HepG2 (cell line): ENCODE results near the gene CD101. TPM values are rescaled to one million over a fixed set of nuclear protein-coding genes. Genes with fewer than 3 reads are reported as not detected.

Experiments used
- ATAC-seq: fragments of 200-7000 bp; cut with Tn5 transposase; 3 replicates; pipeline ENCODE4 v1.9.1; 2020; ENCODE audit warnings: mild to moderate bottlenecking, moderate library complexity
- BruUV-seq: library from RNA; stranded (reverse); fragments of 400-500 nt; replicated peaks from 2 replicates; lab custom pipeline; 2021; lab: Mats Ljungman, UMichigan
- CTCF ChIA-PET: fragments of 300-600 bp; formaldehyde crosslinking; extraction: SDS; loops from one replicate; lab custom pipeline; 2021; ENCODE audit warnings: low total read pairs, inconsistent platforms, low intra/inter-chr PET ratio; lab: Yijun Ruan, JAX
- POLR2A ChIA-PET: fragments of 350-600 bp; sonication (Branson Sonifier 250); formaldehyde crosslinking; loops from one replicate; lab custom pipeline; 2020; ENCODE audit warnings: antibody characterized with exemption, inconsistent platforms; lab: Yijun Ruan, JAX
- DNase-seq: peaks from one replicate; pipeline ENCODE4 v3.0.0-alpha.2; 2015; ENCODE audit warnings: low spot score
- FAIRE-seq: peaks from 3 replicates; lab custom pipeline; 2011; peaks lifted over from hg19 to GRCh38; lab: Jason Lieb, UNC
- H2AFZ ChIP-seq: one replicate; pipeline ENCODE4 v1.6.1; 2011; ENCODE audit warnings: low read length, inconsistent platforms
- H3K27ac ChIP-seq: fragments of 300-600 bp; 3 replicates; pipeline ENCODE4 v1.8.0; 2011; ENCODE audit warnings: mixed run types, mild to moderate bottlenecking, mixed read lengths, low read length, inconsistent platforms; ENCODE audit not compliant: insufficient read depth; ENCODE audit errors: extremely low read length
- H3K27me3 ChIP-seq, 2 experiments: fragments of 200-600 bp in 1 of 2; 2 replicates in 1 of 2; 3 replicates in 1 of 2; pipeline versions ENCODE4 v1.6.0 to v1.8.0; 2011; ENCODE audit warnings: low read length in 2 of 2, mild to moderate bottlenecking in 2 of 2, moderate library complexity in 2 of 2, inconsistent platforms in 1 of 2; ENCODE audit not compliant: insufficient read depth in 2 of 2, control insufficient read depth in 1 of 2
- H3K36me3 ChIP-seq, 2 experiments: fragments of 200-600 bp in 1 of 2; replicated peaks in 1 of 2; 2 replicates in 1 of 2; 3 replicates in 1 of 2; pipeline versions ENCODE4 v1.5.1 to v1.8.0; 2011; ENCODE audit warnings: low read length in 2 of 2, inconsistent platforms in 1 of 2; ENCODE audit not compliant: insufficient read depth in 2 of 2, control insufficient read depth in 1 of 2
- H3K4me1 ChIP-seq: 2 replicates; pipeline ENCODE4 v1.5.1; 2012; ENCODE audit warnings: low read length, inconsistent platforms; ENCODE audit not compliant: insufficient read depth
- H3K4me2 ChIP-seq: 2 replicates; pipeline ENCODE4 v1.6.0; 2011; ENCODE audit warnings: low read depth, low read length, inconsistent platforms
- H3K4me3 ChIP-seq, 3 experiments: fragments of 200-600 bp in 1 of 3; sonication (generic), shearing (Covaris generic) in 1 of 3; replicated peaks in 1 of 3; 2 replicates each; pipeline ENCODE4 v1.5.1; 2011 to 2016; ENCODE audit warnings: low read length in 3 of 3, inconsistent platforms in 2 of 3, low read depth in 2 of 3, mild to moderate bottlenecking in 2 of 3, control low read depth in 1 of 3, mixed read lengths in 1 of 3; ENCODE audit not compliant: insufficient read depth in 1 of 3
- H3K79me2 ChIP-seq: one replicate; pipeline ENCODE4 v1.6.1; 2011; ENCODE audit warnings: low read length, inconsistent platforms; ENCODE audit not compliant: insufficient read depth
- H3K9ac ChIP-seq: 2 replicates; pipeline ENCODE4 v1.6.0; 2011; ENCODE audit warnings: mild to moderate bottlenecking, low read depth, low read length, inconsistent platforms; ENCODE audit not compliant: insufficient read depth
- H3K9me3 ChIP-seq: 2 replicates; pipeline ENCODE4 v1.5.1; 2012; ENCODE audit warnings: mild to moderate bottlenecking, low read length
- H4K20me1 ChIP-seq: 2 replicates; pipeline ENCODE4 v1.6.0; 2011; ENCODE audit warnings: inconsistent platforms, mild to moderate bottlenecking, low read length, moderate library complexity; ENCODE audit not compliant: insufficient read depth
- ATRX ChIP-seq: sonication (generic); formaldehyde crosslinking; IDR thresholded peaks from 2 replicates; pipeline ENCODE4 v1.4.0; 2020; ENCODE audit warnings: missing genetic modification reagents, borderline replicate concordance
- CBX1 ChIP-seq: IDR thresholded peaks from one replicate; pipeline ENCODE4 v1.6.1; 2016; ENCODE audit warnings: antibody characterized with exemption, low read depth
- ELF1 ChIP-seq: sonication (generic); formaldehyde crosslinking; IDR thresholded peaks from 2 replicates; pipeline ENCODE4 v1.4.0; 2020; ENCODE audit warnings: missing genetic modification reagents
- GATA4 ChIP-seq: sonication (generic); IDR thresholded peaks from 2 replicates; pipeline ENCODE4 v1.6.1; 2016; ENCODE audit warnings: antibody characterized with exemption, low read depth, borderline replicate concordance
- KLF12 ChIP-seq: sonication (generic); formaldehyde crosslinking; IDR thresholded peaks from 2 replicates; pipeline ENCODE4 v1.4.0; 2020; ENCODE audit warnings: missing genetic modification reagents, borderline replicate concordance
- KLF13 ChIP-seq: sonication (generic); formaldehyde crosslinking; IDR thresholded peaks from 2 replicates; pipeline ENCODE4 v1.4.0; 2020; ENCODE audit warnings: mild to moderate bottlenecking, missing genetic modification reagents
- MED8 ChIP-seq: sonication (generic); formaldehyde crosslinking; IDR thresholded peaks from 2 replicates; pipeline ENCODE4 v1.8.1; 2023; ENCODE audit warnings: mild to moderate bottlenecking, missing genetic modification reagents; ENCODE audit not compliant: insufficient replicate concordance
- NFKBIZ ChIP-seq: IDR thresholded peaks from 2 replicates; pipeline ENCODE4 v1.6.1; 2018; ENCODE audit warnings: missing genetic modification reagents, missing compliant biosample characterization
- NFYC ChIP-seq: IDR thresholded peaks from 2 replicates; pipeline ENCODE4 v1.6.1; 2016; ENCODE audit warnings: missing genetic modification reagents, missing compliant biosample characterization
- POLR2A ChIP-seq, 2 experiments: IDR thresholded peaks; 2 replicates each; pipeline ENCODE4 v1.6.1; 2011; ENCODE audit warnings: low read depth in 2 of 2, low read length in 2 of 2, mild to moderate bottlenecking in 1 of 2, moderate library complexity in 1 of 2; ENCODE audit not compliant: insufficient read depth in 1 of 2
- RBM22 ChIP-seq: fragments of 200-400 bp; formaldehyde crosslinking; optimal IDR thresholded peaks from 2 replicates; pipeline ENCODE3; 2017; ENCODE audit warnings: mild to moderate bottlenecking, low read length, moderate library complexity
- SIN3A ChIP-seq: IDR thresholded peaks from 2 replicates; pipeline ENCODE4 v1.6.1; 2011; ENCODE audit warnings: low read depth, mild to moderate bottlenecking, control low read depth, low read length, borderline replicate concordance
- TSC22D2 ChIP-seq: sonication (generic); formaldehyde crosslinking; IDR thresholded peaks from 2 replicates; pipeline ENCODE4 v1.5.1; 2020; ENCODE audit warnings: missing genetic modification reagents, mild to moderate bottlenecking, borderline replicate concordance
- YEATS4 ChIP-seq: sonication (generic); formaldehyde crosslinking; IDR thresholded peaks from 2 replicates; pipeline ENCODE4 v1.4.0; 2020; ENCODE audit warnings: missing genetic modification reagents, borderline replicate concordance
- ZNF20 ChIP-seq: sonication (generic); formaldehyde crosslinking; IDR thresholded peaks from 2 replicates; pipeline ENCODE4 v1.4.0; 2020; ENCODE audit warnings: mild to moderate bottlenecking, moderate library complexity, missing genetic modification reagents
- ZNF546 ChIP-seq: sonication (generic); formaldehyde crosslinking; conservative IDR thresholded peaks from 2 replicates; pipeline ENCODE4 v1.8.1; 2023; ENCODE audit warnings: mild to moderate bottlenecking, missing genetic modification reagents
- ZNF605 ChIP-seq: sonication (generic); formaldehyde crosslinking; IDR thresholded peaks from 2 replicates; pipeline ENCODE4 v1.8.0; 2022; ENCODE audit warnings: mild to moderate bottlenecking, missing genetic modification reagents
- WGBS: methylation state at CpG from one replicate; pipeline ENCODE4 v1.1.6; 2017; ENCODE audit warnings: low lambda C conversion rate; 5-methylcytosine and 5-hydroxymethylcytosine counted together
- in situ Hi-C: cut with HindIII; loops from 2 replicates; pipeline ENCODE4 v1.10.0; 2017; ENCODE audit warnings: low pct_unique_long_range_greater_than_20kb; ENCODE audit not compliant: extremely low pct_ligation_motif_present
- intact Hi-C: fragments of 100-400 bp; cut with micrococcal nuclease; formaldehyde crosslinking; loops from one replicate; pipeline ENCODE4 v1.10.0; 2022; ENCODE audit not compliant: unreplicated experiment
- polyA plus RNA-seq, 8 experiments: library from polyadenylated mRNA; depleted of rRNA in 3 of 8; stranded (reverse) in 7 of 8; unstranded in 1 of 8; fragments of >200 nt; fragmentation: Illumina TruSeq in 4 of 8; extraction: Trizol in 4 of 8; gene quantifications; 2 replicates each; pipeline versions ENCODE4 v1.2.1 to v1.2.3, GENCODE V29; 2011 to 2016; ENCODE audit warnings: low read depth in 4 of 8, missing spikeins in 1 of 8, mixed read lengths in 1 of 8; ENCODE audit not compliant: insufficient read depth in 1 of 8
- total RNA-seq, 5 experiments: library from RNA; depleted of rRNA; stranded (reverse); fragments of >200 nt; fragmentation: Illumina TruSeq; extraction: Trizol; gene quantifications; 2 replicates each; pipeline ENCODE4 v1.2.3, GENCODE V29; 2016; ENCODE audit warnings: low read depth in 1 of 5
- TF ChIP-seq, protein P1 (sequence below): sonication (generic); formaldehyde crosslinking; IDR thresholded peaks from 2 replicates; pipeline ENCODE4 v1.5.1; 2020; ENCODE audit warnings: missing genetic modification reagents, mild to moderate bottlenecking, borderline replicate concordance
- TF ChIP-seq, protein P2 (sequence below): sonication (generic); formaldehyde crosslinking; IDR thresholded peaks from 2 replicates; pipeline ENCODE4 v1.5.0; 2020; ENCODE audit warnings: missing genetic modification reagents, mild to moderate bottlenecking, borderline replicate concordance
- TF ChIP-seq, protein P3 (sequence below): sonication (generic); formaldehyde crosslinking; IDR thresholded peaks from 2 replicates; pipeline ENCODE4 v1.8.0; 2023; ENCODE audit warnings: mild to moderate bottlenecking, missing genetic modification reagents

Gene CD101
- total and polyA plus RNA-seq, 2 of the 13 experiments (the other 11 are each of a cell fraction or from before 2014, with no cell fraction given): 0.05 to 0.09 TPM

DNA sequence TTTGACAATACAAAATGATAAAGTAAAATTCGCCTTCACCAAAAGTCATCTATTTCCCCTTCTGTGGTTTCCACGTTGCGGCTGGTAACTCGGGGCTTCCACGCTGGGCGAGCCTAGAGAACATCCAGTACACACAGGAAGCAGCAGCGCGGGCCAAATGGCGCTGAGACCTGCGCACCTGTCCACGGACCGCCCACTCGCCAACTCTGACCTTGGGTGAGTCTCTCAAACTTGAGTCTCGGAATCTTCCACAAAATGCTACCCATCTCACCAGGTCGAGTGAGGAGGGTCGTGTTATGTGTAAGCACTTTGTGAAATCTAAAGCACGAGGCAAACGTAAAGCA is 57.7 kb downstream of the CD101 start (continued):
- TF ChIP-seq, protein P1, sequence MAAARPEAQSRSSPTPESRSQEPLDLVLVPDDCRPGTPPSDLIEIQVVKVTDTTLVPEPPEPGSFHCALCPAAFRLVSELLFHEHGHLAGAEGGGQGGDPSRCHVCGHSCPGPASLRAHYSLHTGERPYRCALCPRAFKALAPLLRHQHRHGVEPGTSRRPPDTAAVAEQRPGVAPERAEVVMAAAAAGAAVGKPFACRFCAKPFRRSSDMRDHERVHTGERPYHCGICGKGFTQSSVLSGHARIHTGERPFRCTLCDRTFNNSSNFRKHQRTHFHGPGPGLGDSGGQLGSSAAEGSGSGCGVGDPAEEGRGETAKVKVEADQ (CRISPR knock-in tag): no peak
- no peak for TF ChIP-seq KLF12 (CRISPR knock-in tag)
- 0 out of 2 replicates have a peak, but pooled peaks have one; percentile 12 for TF ChIP-seq ZNF605
- TF ChIP-seq ZNF546 (CRISPR knock-in tag): no peak
- TF ChIP-seq, protein P2, sequence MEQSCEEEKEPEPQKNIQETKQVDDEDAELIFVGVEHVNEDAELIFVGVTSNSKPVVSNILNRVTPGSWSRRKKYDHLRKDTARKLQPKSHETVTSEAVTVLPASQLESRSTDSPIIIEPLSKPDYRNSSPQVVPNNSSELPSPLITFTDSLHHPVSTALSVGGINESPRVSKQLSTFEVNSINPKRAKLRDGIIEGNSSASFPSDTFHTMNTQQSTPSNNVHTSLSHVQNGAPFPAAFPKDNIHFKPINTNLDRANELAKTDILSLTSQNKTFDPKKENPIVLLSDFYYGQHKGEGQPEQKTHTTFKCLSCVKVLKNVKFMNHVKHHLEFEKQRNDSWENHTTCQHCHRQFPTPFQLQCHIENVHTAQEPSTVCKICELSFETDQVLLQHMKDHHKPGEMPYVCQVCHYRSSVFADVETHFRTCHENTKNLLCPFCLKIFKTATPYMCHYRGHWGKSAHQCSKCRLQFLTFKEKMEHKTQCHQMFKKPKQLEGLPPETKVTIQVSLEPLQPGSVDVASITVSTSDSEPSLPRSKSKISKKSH (CRISPR knock-in tag): peak; percentile 23; the same call in 1 of the 2 replicates
- TF ChIP-seq ATRX (CRISPR knock-in tag): no peak
- 0 out of 4 replicates have a peak, but pooled peaks of 1 of the 2 experiments have one; percentile 63 for TF ChIP-seq POLR2A (IDR thresholded peaks at IDR 0.05; ENCODE audit: insufficient read depth in 1 of 2, low read depth in 2 of 2, low read length in 2 of 2)

DNA sequence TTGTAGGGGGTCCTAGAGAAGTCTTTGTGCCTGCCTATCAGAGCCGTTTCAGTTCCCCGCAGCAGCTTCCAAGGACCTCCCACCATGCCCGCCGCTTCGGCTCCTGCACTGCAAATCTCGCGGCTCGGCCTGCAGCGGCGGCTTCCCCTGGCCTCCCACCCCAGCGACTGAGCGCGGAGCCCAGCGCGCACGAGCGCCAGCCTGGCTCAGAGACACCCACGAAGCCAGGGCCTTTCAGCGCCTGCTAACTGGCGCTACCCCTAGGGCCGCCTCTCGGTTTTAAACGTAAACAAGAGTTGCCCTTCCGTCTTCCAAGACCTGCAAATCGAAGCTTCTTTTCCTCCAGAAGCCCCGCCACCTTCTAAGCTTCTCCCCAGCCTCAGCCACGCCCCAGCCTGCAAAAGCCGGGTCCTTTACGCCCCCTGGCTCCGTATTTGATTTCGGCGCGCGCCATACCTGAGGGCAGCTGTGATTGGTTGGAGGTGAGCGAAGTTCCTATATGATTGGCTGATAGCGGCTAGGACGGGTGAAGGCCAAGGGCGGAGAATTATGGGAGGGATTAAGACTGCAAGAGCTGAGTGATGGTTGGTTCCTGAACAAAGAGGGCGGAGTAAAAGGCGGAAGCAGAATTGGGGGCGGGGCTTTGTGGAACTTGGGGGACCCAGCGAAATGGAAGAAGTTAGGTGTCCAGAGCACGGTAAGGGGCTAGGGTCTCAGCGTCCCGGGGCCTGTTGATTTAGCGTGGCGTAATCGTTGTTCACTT is 58.3 kb downstream of the CD101 start, which contains the start of gene TTF2:
TTF2 (plus strand) TSS at position 649 of the 763 bp plus-strand sequence; CDS start at position 670, 21 bp downstream.
- FAIRE-seq: peak; percentile 66
- Histone ChIP-seq H3K4me2 (peak within 1 kb of the TSS; percentile 84), H2AFZ (peak within 1 kb of the TSS; percentile 21), H3K4me1 (peaks cover 23% of the 10 kb centered on the region), H3K4me3 (peak within 1 kb of the TSS; percentile 85 to 90 (median 90)), H3K9me3 (no peaks in the 10 kb centered on the region), H3K36me3 (no peaks in the 10 kb centered on the region; a peak in 2 of 5 replicates), H3K79me2 (no peaks in the 10 kb centered on the region), H3K9ac (peak within 1 kb of the TSS; percentile 77), H4K20me1 (no peaks in the 10 kb centered on the region), H3K27ac (peak within 1 kb of the TSS; percentile 79), H3K27me3 (no peaks in the 10 kb centered on the region; a peak in 1 of 5 replicates)
- WGBS: 2% methylated on average over 23 of the region's 48 CpGs
- in situ Hi-C loops: loop anchor here (5.0 to 10.0 kb wide), 2 partner anchors 323 to 475 kb away; no protein-coding TSS in a partner anchor
- peak; percentile 99 for DNase-seq
- ChIA-PET POLR2A (no interaction called here), CTCF (no interaction called here)
- peak; percentile 98 for ATAC-seq
- BruUV-seq: no TSS peak
- intact Hi-C loops: loop anchor here (2.0 to 10.0 kb wide), 2 partner anchors 245 to 489 kb away; partner anchors contain the start of gene CD58
- TF ChIP-seq YEATS4 (CRISPR knock-in tag) (peak; percentile 53; the same call in 1 of the 2 replicates), RBM22 (no peak), NFYC (peak; percentile 93), ZNF20 (0 out of 2 replicates have a peak, but pooled peaks have one; percentile 38), TSC22D2 (CRISPR knock-in tag) (no peak), SIN3A (peak; percentile 100), KLF13 (peak; percentile 46; the same call in 1 of the 2 replicates), GATA4 (peak; percentile 40; the same call in 1 of the 2 replicates), ELF1 (CRISPR knock-in tag) (peak; percentile 75), CBX1 (peak; percentile 49), MED8 (peak; percentile 53), NFKBIZ (CRISPR knock-in tag) (no peak)
- TF ChIP-seq, protein P3, sequence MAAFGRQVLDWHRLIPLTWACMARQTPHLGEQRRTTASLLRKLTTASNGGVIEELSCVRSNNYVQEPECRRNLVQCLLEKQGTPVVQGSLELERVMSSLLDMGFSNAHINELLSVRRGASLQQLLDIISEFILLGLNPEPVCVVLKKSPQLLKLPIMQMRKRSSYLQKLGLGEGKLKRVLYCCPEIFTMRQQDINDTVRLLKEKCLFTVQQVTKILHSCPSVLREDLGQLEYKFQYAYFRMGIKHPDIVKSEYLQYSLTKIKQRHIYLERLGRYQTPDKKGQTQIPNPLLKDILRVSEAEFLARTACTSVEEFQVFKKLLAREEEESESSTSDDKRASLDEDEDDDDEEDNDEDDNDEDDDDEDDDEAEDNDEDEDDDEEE (CRISPR knock-in tag): 0 out of 2 replicates have a peak, but pooled peaks have one; percentile 24
